Epithelial cell of proximal tubule (primary cell): ENCODE data around the gene FAM107B. TPM values are rescaled to one million over a fixed set of nuclear protein-coding genes. Genes with fewer than 3 reads are reported as not detected.

ENCODE experiments used
- DNase-seq: peaks from one replicate; pipeline ENCODE4 v3.0.0-alpha.2; 2011; ENCODE audit warnings: low read depth
- H3K4me3 ChIP-seq: 2 replicates; pipeline ENCODE4 v1.5.1; 2011; ENCODE audit warnings: low read depth, mild to moderate bottlenecking, low read length
- total RNA-seq: library from RNA; depleted of rRNA; stranded (reverse); fragments of >200 nt; gene quantifications from 2 replicates; pipeline ENCODE4 v1.2.3, GENCODE V29; 2015
- TF ChIP-seq, protein P1 (sequence below): conservative IDR thresholded peaks from 2 replicates; pipeline ENCODE4 v1.5.1; 2012; ENCODE audit warnings: low read depth, mild to moderate bottlenecking, low read length

Gene FAM107B
- total RNA-seq, 1 donor from 2014 or later = 46.0 TPM

DNA sequence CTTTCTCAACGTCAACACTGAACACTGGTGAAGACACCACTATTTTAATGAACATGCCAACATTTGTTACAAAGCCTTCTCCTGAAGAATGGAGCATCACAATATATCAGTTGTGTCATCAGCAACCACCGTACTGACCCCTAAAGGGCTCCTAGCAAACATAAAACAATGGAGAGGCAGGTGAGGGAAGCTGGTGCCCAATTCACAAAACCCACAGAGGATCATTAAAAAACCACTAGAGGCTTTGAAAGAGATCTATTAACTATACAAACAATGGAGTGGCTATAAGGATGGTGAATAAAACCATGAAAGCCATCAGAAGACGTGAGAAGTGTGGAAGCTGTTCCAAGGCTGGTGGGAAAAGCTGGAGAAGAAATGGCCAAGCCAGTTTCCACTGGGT, 150.8 kb downstream of the FAM107B start:
- DNase-seq = no peak
- no peak overlapping the region for H3K4me3 ChIP-seq
- TF ChIP-seq, protein P1, sequence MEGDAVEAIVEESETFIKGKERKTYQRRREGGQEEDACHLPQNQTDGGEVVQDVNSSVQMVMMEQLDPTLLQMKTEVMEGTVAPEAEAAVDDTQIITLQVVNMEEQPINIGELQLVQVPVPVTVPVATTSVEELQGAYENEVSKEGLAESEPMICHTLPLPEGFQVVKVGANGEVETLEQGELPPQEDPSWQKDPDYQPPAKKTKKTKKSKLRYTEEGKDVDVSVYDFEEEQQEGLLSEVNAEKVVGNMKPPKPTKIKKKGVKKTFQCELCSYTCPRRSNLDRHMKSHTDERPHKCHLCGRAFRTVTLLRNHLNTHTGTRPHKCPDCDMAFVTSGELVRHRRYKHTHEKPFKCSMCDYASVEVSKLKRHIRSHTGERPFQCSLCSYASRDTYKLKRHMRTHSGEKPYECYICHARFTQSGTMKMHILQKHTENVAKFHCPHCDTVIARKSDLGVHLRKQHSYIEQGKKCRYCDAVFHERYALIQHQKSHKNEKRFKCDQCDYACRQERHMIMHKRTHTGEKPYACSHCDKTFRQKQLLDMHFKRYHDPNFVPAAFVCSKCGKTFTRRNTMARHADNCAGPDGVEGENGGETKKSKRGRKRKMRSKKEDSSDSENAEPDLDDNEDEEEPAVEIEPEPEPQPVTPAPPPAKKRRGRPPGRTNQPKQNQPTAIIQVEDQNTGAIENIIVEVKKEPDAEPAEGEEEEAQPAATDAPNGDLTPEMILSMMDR = no peak

DNA sequence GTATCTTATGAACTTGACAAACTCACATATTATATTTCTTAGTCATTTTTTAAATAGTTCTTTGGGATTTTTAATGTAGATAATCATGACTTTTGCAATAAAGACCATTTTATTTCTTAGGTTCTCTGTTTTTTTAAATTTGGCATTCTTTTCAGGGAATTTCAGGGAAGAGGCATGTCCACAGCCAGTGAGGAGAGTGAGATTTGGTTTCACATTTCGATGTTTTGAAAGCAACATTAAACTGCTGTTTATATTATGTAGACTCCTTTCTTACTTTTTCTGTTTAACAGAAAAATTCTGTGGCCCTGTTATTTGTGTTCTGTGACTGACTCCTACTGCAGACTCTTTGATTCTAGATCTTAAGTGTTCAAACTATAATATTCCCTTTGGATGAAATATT, 153.7 kb downstream of the FAM107B start:
- TF ChIP-seq, protein P1 = no peak
- DNase-seq = no peak

DNA sequence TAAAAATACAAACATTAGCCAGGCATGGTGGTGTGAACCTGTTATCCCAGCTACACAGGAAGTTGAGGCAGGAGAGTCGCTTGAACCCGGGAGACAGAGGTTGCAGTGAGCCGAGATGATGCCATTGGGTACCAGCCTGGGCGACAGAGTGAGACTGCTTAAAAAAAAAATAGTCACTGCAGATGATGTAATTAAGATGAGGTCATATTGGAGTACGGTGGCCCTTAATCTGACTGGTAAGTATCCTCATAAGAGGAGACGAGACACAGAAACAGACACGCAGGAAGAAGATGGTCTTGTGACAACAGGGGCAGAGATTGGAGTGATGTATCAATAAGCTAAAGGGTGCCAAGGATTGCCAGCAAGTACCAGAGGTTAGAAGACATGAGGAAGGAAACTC, 156.0 kb downstream of the FAM107B start:
- DNase-seq = no peak
- no peak overlapping the region for H3K4me3 ChIP-seq
- TF ChIP-seq, protein P1 = no peak

More for the DNA sequence above, 153.7 kb downstream of the FAM107B start:
- H3K4me3 ChIP-seq = no peak overlapping the region

DNA sequence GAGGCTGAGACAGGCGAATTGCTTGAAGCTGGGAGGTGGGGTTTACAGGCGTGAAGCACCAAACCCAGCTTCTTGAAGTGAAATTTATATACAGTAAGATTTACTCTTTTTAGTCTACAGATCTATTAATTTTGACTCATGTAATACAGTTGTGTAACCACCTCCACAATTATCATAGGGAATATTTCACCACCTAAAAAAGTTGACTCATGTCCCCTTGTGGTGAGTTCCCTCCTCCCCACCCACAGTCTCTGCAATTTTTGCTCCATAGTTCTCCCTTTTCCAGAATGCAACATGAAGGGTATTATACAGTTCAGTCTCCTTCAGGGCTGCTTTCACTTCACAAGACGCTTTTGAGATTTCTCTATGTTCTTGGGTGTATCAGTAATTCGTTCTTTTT, 156.8 kb downstream of the FAM107B start:
- no peak overlapping the region for H3K4me3 ChIP-seq
- DNase-seq = no peak
- TF ChIP-seq, protein P1 = peak; percentile 21

DNA sequence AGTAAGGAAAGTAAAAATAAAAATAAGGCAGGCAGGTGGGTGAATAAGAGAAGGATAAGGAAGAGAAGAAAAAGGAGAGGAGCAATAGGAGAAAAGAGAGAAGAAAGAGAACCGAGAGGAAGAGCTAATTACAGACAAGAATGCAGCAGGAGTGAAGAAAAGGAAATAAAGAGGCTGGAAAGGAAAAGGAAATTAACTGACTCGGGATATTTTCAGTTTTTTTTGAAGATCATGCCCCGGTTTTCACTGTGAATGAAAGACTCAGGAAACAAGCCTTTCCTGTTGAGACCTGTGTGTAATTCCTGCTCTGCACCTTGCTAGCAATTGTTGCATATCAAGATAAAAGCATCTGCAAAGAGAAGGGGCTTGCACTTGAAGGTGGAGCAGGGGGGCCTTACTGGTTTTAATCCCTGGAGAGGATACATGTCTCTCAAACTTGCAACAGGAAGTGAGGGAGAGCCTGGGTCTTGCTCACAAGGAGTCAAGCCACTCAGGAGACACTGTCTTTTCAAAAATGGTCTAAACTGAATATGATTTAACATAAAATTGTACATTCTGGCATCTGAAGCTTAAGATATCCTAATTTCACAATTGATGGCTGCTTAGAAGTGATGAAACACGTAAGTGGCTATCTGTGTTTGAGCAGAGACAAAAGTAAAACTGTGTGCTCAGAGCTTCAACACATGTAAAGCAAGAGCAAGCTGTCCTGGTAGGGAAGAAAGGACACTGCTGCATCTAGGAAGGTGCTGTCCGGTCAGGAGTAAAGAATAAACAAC, 157.6 kb downstream of the FAM107B start:
- no peak for DNase-seq
- TF ChIP-seq, protein P1 = no peak
- no peak overlapping the region for H3K4me3 ChIP-seq

DNA sequence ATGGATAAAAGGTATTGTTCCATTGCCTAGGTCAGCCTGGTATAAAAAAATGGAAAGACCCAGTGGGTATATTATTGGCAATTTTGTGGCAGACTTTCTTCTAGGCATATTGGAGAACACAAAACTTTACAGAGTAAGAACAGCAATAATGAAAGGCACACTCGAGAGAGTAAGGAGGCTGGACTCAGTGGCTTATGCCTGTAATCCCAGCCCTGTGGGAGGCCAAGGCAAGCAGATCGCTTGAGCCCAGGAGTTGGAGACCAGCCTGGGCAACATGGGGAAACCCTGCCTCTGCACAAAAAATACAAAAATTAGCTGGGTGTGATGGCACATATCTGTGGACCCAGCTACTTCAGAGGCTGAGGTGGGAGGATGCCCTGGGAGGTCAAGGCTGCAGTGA, 158.2 kb downstream of the FAM107B start:
- TF ChIP-seq, protein P1 = no peak
- H3K4me3 ChIP-seq = no peak overlapping the region

DNA sequence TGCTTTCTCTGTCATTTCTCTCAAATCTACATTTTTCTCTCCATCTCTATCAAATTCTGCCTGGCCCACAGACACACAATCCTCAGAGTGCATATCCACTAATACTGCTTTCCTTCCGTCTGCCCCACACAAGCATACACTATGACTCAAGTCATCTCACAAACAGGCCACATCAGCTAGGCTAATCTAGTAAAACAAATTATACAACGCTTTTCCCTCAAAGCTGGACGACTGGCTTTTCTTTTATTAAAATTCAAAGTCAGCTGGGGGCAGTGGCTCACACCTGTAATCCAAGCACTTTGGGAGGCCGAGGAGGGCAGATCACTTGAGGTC, 161.1 kb downstream of the FAM107B start:
- no peak for DNase-seq
- TF ChIP-seq, protein P1 = no peak
- no peak overlapping the region for H3K4me3 ChIP-seq

More for the DNA sequence above, 158.2 kb downstream of the FAM107B start:
- no peak for DNase-seq
